GM18519 (cell line): ENCODE data around the gene POLA1.

ENCODE experiments used
- ATAC-seq: cut with Tn5 transposase; IDR thresholded peaks from one replicate; pipeline ENCODE4 v1.9.1; 2021; ENCODE audit warnings: mild to moderate bottlenecking, moderate library complexity; ENCODE audit not compliant: unreplicated experiment, low FRiP score

Gene POLA1

GRCh38 chrX:24955372-24955930 lies 261.7 kb downstream of the POLA1 start:
- ATAC-seq = no peak

- no peak for ATAC-seq
Observed at GRCh38 chrX:24956828-24957227, 263.1 kb downstream of the POLA1 start.

GRCh38 chrX:24961809-24962208 lies 268.1 kb downstream of the POLA1 start:
- ATAC-seq = no peak

GRCh38 chrX:24963823-24964222 lies 270.1 kb downstream of the POLA1 start:
- no peak for ATAC-seq

GRCh38 chrX:24965372-24965771 lies 271.7 kb downstream of the POLA1 start:
- ATAC-seq = no peak

GRCh38 chrX:24969812-24970211 lies 276.1 kb downstream of the POLA1 start:
- ATAC-seq = no peak

GRCh38 chrX:24979081-24979480 lies 285.4 kb downstream of the POLA1 start:
- ATAC-seq = no peak

GRCh38 chrX:24981030-24981429 lies 287.3 kb downstream of the POLA1 start:
- ATAC-seq = no peak

- ATAC-seq = no peak
Observed at GRCh38 chrX:24982306-24982965, 288.7 kb downstream of the POLA1 start.

- no peak for ATAC-seq
Observed at GRCh38 chrX:24983931-24984330, 290.2 kb downstream of the POLA1 start.

- no peak for ATAC-seq
Observed at GRCh38 chrX:24985120-24985519, 291.4 kb downstream of the POLA1 start.

- no peak for ATAC-seq
Observed at GRCh38 chrX:24987731-24988130, 294.0 kb downstream of the POLA1 start.

- no peak for ATAC-seq
Observed at GRCh38 chrX:24988314-24988713, 294.6 kb downstream of the POLA1 start.

GRCh38 chrX:24990535-24990934 lies 296.8 kb downstream of the POLA1 start:
- ATAC-seq = no peak

- ATAC-seq = no peak
Observed at GRCh38 chrX:24993879-24994278, 300.2 kb downstream of the POLA1 start.

- no peak for ATAC-seq
Observed at GRCh38 chrX:24996096-24996709, 302.5 kb downstream of the POLA1 start.

- ATAC-seq = no peak
Observed at GRCh38 chrX:24999511-24999910, 305.8 kb downstream of the POLA1 start.

- ATAC-seq = no peak
Observed at GRCh38 chrX:25001808-25002660, 308.3 kb downstream of the POLA1 start.

GRCh38 chrX:25002661-25003020 lies 308.9 kb downstream of the POLA1 start:
- no peak for ATAC-seq

- no peak for ATAC-seq
Observed at GRCh38 chrX:25003066-25003849, 309.5 kb downstream of the POLA1 start.

- ATAC-seq = no peak
Observed at GRCh38 chrX:25004040-25004439, 310.3 kb downstream of the POLA1 start.
